Stromal cell of bone marrow (primary cell): ENCODE data around the gene PLLP.

Experiments
- DNase-seq: peaks from one replicate; pipeline ENCODE4 v3.0.0-alpha.2; 2012; ENCODE audit warnings: low read depth

The PLLP gene

GRCh38 chr16:57225978-57226377 lies 58.5 kb downstream of the PLLP start:
- DNase-seq = no peak

DNA sequence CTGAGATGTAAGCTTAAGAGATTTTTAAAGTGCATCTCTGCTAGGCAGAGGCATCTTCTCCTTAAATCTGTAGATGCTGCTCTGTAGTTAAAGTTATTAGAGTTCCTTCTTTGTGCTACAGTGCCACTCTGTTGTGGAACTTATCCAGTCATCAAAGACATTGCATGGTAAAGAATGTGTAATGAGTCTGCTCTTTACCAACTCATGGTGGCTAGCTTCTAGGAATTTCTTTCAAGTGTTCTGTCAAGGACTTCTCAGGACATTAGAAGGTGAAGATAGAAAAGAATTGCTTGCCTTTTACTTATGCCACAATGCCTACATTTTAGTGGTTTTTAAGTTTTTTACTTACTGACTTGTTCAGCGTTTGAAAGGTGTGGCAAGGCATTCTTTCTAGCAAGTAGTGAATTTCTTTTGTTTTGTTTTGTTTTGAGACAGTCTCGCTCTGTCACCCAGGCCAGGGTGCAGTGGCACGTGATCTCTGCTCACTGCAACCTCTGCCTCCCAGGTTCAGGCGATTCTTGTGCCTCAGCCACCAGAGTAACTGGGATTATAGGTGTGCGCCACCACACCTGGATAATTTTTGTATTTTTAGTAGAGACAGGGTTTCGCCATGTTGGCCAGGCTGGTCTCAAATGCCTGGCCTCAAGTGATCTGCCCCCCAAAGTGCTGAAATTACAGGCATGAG lies 59.7 kb downstream of the PLLP start:
- no peak for DNase-seq

DNA sequence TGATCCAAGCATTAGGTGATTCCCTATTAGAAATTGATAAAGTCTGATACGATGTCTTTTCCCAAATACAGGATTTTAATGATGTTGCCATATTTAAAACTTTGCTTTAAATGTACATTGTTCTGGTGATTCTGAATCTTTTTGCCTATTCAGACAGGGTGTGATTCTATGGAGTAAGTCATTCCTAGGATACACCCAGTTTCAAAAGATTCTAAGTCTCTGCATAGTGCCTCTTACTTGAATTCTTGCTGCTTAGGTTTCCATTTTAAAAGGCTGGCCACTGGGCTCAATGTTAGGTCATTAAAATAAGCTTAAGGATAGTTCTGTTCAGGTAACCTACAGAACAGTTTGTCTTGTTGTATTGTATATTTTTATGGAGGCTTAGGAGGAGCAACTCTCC lies 61.4 kb downstream of the PLLP start:
- DNase-seq = no peak

DNA sequence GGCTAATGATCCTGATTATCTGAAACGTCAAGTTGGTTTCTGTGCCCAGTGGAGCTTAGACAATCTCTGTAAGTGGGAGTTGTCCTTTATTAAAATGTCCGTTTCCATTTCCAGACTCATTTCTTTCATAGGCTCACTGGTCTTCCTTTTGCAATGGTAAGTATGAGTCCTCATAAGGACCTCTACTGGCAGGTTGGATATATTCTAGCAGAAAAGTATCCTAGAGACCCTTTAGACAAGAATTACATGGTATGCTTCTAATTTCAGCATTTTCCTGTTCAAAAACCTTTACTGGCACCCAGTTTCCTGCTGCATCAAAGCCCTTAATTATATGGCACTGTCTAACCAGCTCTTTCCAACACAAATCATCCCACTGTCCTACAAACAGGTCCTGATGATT lies 67.5 kb downstream of the PLLP start:
- no peak for DNase-seq

DNA sequence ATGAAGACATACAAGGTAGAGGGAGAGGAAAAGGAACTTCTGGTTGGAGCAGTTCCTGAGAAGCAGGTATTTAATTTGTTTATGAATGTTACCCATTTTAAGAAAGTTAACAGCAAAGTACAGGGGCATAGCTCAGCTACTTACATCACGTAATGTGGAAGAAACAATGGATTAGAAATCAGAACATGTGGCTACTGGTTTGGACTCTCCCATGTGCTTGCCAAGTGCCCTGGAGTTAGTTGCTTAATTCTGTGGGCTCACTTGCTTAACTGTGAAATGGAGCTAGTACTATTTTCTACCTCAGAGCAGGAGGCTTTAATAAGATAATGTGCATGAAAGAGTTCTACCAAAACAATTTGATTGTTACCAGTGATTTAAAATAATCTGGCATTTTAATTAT lies 71.0 kb downstream of the PLLP start:
- no peak for DNase-seq

GRCh38 chr16:57209780-57210179 lies 74.7 kb downstream of the PLLP start:
- no peak for DNase-seq

DNA sequence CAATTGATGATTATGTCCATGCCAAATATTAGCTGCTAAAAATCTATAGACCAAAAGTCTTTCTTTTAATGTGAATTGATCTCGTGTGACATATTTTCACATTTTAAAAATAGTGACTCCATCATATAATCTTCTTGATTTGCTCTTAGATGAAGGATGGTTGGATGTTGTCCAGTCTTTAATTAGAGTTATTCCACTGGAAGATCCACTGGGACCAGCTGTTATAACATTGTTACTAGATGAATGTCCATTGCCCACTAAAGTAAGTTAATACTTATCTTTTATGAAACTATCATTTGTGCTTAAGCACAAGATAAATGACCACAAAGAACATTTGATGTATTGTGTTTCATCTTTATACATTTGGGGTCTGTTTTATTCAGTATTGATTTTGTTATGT lies 75.5 kb downstream of the PLLP start:
- no peak for DNase-seq
